Endodermal cell (in vitro differentiated cells): ENCODE data around the gene MTFR1L. TPM values are rescaled to one million over a fixed set of nuclear protein-coding genes. Genes with fewer than 3 reads are reported as not detected.

Experiments used
- DNase-seq: peaks from one replicate; pipeline ENCODE4 v3.0.0-alpha.2; 2017
- H3K27ac ChIP-seq: 2 replicates; pipeline ENCODE4 v1.5.1; 2013; ENCODE audit warnings: mild to moderate bottlenecking, low read depth, low read length, moderate library complexity
- H3K27me3 ChIP-seq: 2 replicates; pipeline ENCODE4 v1.6.1; 2013; ENCODE audit warnings: mild to moderate bottlenecking, low read length, moderate library complexity; ENCODE audit not compliant: insufficient read depth, control insufficient read depth, poor library complexity, severe bottlenecking
- H3K36me3 ChIP-seq: 2 replicates; pipeline ENCODE4 v1.7.0; 2013; ENCODE audit warnings: mild to moderate bottlenecking, low read length, moderate library complexity; ENCODE audit not compliant: control insufficient read depth, insufficient read depth
- H3K4me1 ChIP-seq: one replicate; pipeline ENCODE4 v1.7.0; 2013; ENCODE audit warnings: low read length; ENCODE audit not compliant: control insufficient read depth, insufficient read depth
- H3K4me3 ChIP-seq: 2 replicates; pipeline ENCODE4 v1.5.1; 2013; ENCODE audit warnings: mild to moderate bottlenecking, low read length, moderate library complexity
- H3K9ac ChIP-seq: 2 replicates; pipeline ENCODE4 v1.6.1; 2013; ENCODE audit warnings: mild to moderate bottlenecking, low read length, moderate library complexity; ENCODE audit not compliant: poor library complexity, severe bottlenecking; ENCODE audit errors: extremely low read depth
- H3K9me3 ChIP-seq: 2 replicates; pipeline ENCODE4 v1.6.1; 2013; ENCODE audit warnings: mild to moderate bottlenecking, low read length, moderate library complexity; ENCODE audit not compliant: control insufficient read depth
- H3K27ac Mint-ChIP-seq: 2 replicates; pipeline ENCODE4 v1.8.0; 2020; ENCODE audit warnings: mixed read lengths
- H3K27me3 Mint-ChIP-seq: 2 replicates; pipeline ENCODE4 v1.8.0; 2021; ENCODE audit warnings: mild to moderate bottlenecking, mixed read lengths; ENCODE audit not compliant: insufficient read depth
- H3K36me3 Mint-ChIP-seq: 2 replicates; pipeline ENCODE4 v1.8.0; 2020; ENCODE audit warnings: low read depth, mixed read lengths
- H3K4me1 Mint-ChIP-seq: 2 replicates; pipeline ENCODE4 v1.8.0; 2020; ENCODE audit warnings: mixed read lengths
- H3K4me3 Mint-ChIP-seq: 2 replicates; pipeline ENCODE4 v1.8.0; 2020; ENCODE audit warnings: mild to moderate bottlenecking, moderate library complexity, mixed read lengths
- H3K9me3 Mint-ChIP-seq: 2 replicates; pipeline ENCODE4 v1.8.0; 2020; ENCODE audit warnings: mild to moderate bottlenecking, mixed read lengths
- WGBS, 2 experiments: methylation state at CpG; one replicate each; pipeline versions ENCODE4 v1.1.5 to v1.1.7; 2013; ENCODE audit warnings: missing lambda C conversion rate in 2 of 2, mixed read lengths in 1 of 2; ENCODE audit not compliant: insufficient coverage in 1 of 2, insufficient read length in 1 of 2; 5-methylcytosine and 5-hydroxymethylcytosine counted together
- total RNA-seq, 2 donors: library from RNA; stranded (reverse); fragmentation: NEBNext Ultra II Directional in 1 of 2; extraction: Animal tissue kit (Norgen Biotek cat#: 25700) in 1 of 2; gene quantifications; 2 replicates in 1 of 2; 3 replicates in 1 of 2; pipeline ENCODE4 v1.2.1, GENCODE V29; 2021
- TF ChIP-seq, protein P1 (sequence below): fragments of 200-600 bp; sonication (generic); conservative IDR thresholded peaks from 2 replicates; pipeline ENCODE4 v1.5.0; 2021; ENCODE audit warnings: antibody characterized with exemption, mild to moderate bottlenecking

The MTFR1L gene
- total RNA-seq, 2 donors from 2014 or later: 31.6 to 36.2 TPM

DNA sequence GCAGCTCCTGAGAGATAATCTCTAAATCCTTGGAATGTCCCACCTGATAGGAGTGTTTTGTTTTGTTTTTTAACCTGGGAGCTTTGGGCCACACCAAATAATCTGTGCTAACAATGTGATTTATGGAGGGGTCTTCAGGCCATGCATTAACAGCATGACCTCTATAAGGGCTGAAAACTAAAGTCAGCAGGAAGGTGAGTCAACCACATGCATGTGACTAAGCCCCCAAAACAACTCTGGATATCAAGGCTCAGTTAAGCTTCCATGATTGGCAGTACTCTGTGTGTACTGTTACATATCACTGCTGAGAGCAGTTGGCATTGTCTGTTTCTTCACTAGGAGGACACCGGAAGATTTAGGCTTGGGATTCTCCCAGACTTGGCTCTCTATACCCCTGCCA, 28.8 kb downstream of the MTFR1L start:
- WGBS, 2 experiments: 29 to 34% methylated on average over 1 of the region's 1 CpG
- DNase-seq: peak; percentile 69
- H3K4me1 Mint-ChIP-seq: peaks cover 37% of the 10 kb centered on the region
- Histone ChIP-seq H3K9ac (peak overlapping the region; percentile 70), H3K4me3 (peak overlapping the region; percentile 72), H3K4me1 (peaks cover 9% of the 10 kb centered on the region), H3K27me3 (no peaks in the 10 kb centered on the region), H3K36me3 (no peaks in the 10 kb centered on the region), H3K9me3 (peaks cover 6% of the 10 kb centered on the region), H3K27ac (peak overlapping the region; percentile 73)
- TF ChIP-seq, protein P1, sequence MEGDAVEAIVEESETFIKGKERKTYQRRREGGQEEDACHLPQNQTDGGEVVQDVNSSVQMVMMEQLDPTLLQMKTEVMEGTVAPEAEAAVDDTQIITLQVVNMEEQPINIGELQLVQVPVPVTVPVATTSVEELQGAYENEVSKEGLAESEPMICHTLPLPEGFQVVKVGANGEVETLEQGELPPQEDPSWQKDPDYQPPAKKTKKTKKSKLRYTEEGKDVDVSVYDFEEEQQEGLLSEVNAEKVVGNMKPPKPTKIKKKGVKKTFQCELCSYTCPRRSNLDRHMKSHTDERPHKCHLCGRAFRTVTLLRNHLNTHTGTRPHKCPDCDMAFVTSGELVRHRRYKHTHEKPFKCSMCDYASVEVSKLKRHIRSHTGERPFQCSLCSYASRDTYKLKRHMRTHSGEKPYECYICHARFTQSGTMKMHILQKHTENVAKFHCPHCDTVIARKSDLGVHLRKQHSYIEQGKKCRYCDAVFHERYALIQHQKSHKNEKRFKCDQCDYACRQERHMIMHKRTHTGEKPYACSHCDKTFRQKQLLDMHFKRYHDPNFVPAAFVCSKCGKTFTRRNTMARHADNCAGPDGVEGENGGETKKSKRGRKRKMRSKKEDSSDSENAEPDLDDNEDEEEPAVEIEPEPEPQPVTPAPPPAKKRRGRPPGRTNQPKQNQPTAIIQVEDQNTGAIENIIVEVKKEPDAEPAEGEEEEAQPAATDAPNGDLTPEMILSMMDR: no peak
- H3K27me3 Mint-ChIP-seq: no peaks in the 10 kb centered on the region
- H3K9me3 Mint-ChIP-seq: no peaks in the 10 kb centered on the region
- H3K36me3 Mint-ChIP-seq: peaks cover 5% of the 10 kb centered on the region
- peak overlapping the region; percentile 20 for H3K4me3 Mint-ChIP-seq
- peak overlapping the region; percentile 96 for H3K27ac Mint-ChIP-seq

DNA sequence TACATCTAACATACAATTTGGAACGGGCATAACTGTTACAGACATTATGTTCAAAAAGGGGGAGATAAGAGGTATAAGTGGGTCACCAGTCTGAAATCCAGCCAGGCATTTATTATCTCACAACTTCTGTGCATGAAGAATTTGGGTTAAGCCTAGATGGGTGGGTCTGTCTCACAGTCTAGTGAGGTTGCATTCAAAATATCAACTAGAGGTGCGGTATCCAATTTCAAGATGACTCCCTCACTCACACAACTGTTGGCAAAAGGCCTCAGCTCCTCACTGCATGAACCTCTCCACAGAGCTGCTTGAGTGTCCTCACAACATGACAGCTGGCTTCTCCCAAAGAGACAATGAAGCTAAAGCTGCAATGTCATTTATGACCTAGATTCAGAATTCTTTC, 34.8 kb downstream of the MTFR1L start:
- no peak overlapping the region for H3K27ac ChIP-seq
- no peak overlapping the region for H3K27ac Mint-ChIP-seq
- DNase-seq: no peak
- H3K36me3 Mint-ChIP-seq: peaks cover 8% of the 10 kb centered on the region
- no peaks in the 10 kb centered on the region for H3K27me3 ChIP-seq
- H3K4me3 ChIP-seq: no peak overlapping the region
- no peak overlapping the region for H3K4me3 Mint-ChIP-seq
- TF ChIP-seq, protein P1: no peak
- H3K9me3 ChIP-seq: peaks cover 6% of the 10 kb centered on the region
- 98 to 100% methylated on average over 1 to 2 of the region's 2 CpGs for WGBS, 2 experiments
- peaks cover 11% of the 10 kb centered on the region for H3K4me1 Mint-ChIP-seq
- no peaks in the 10 kb centered on the region for H3K27me3 Mint-ChIP-seq
- no peaks in the 10 kb centered on the region for H3K4me1 ChIP-seq
- no peaks in the 10 kb centered on the region for H3K9me3 Mint-ChIP-seq
- H3K36me3 ChIP-seq: no peaks in the 10 kb centered on the region
- H3K9ac ChIP-seq: no peak overlapping the region

DNA sequence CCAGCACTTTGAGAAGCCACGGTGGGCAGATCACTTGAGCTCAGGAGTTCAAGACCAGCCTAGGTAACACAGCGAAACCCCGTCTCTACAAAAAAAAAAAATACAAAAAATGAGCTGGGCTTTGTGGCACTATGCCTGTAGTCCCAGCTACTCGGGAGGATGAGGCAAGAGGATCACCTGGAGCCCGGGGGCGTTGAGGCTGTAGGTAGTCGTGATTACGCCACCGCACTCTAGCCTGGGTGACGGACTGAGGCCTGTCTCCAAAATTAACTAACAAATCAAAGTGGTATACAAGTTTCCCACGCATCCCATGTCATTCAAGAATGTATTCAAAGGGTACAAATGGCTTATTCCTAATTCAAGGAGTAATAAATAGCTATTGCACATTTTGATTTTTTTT, 37.1 kb downstream of the MTFR1L start:
- Histone ChIP-seq H3K27me3 (no peaks in the 10 kb centered on the region), H3K9me3 (no peaks in the 10 kb centered on the region), H3K9ac (no peak overlapping the region), H3K4me3 (no peak overlapping the region), H3K27ac (no peak overlapping the region), H3K36me3 (no peaks in the 10 kb centered on the region), H3K4me1 (no peaks in the 10 kb centered on the region)
- H3K4me3 Mint-ChIP-seq: no peak overlapping the region
- peaks cover 16% of the 10 kb centered on the region for H3K4me1 Mint-ChIP-seq
- no peaks in the 10 kb centered on the region for H3K9me3 Mint-ChIP-seq
- WGBS, 2 experiments: 87 to 92% methylated on average over 8 to 11 of the region's 11 CpGs
- no peaks in the 10 kb centered on the region for H3K27me3 Mint-ChIP-seq
- no peak for DNase-seq
- TF ChIP-seq, protein P1: no peak
- peak overlapping the region; percentile 75 for H3K27ac Mint-ChIP-seq
- H3K36me3 Mint-ChIP-seq: peaks cover 10% of the 10 kb centered on the region
